SK-N-SH treated with all-trans-retinoic acid at 6 μM for 48 hours (cell line): ENCODE measurements around the gene BSPRY.

ENCODE experiments used
- ATAC-seq: fragments of 200-7000 bp; cut with Tn5 transposase; 3 replicates; pipeline ENCODE4 v1.9.1; 2020; ENCODE audit warnings: mild to moderate bottlenecking, moderate library complexity
- ARNTL ChIP-seq: fragments of 450-650 bp; formaldehyde crosslinking; IDR thresholded peaks from 2 replicates; pipeline ENCODE4 v1.5.0; 2020; ENCODE audit warnings: low read depth, mild to moderate bottlenecking, moderate library complexity, borderline replicate concordance
- BACH2 ChIP-seq: fragments of 250-450 bp; sonication (Bioruptor Pico); IDR thresholded peaks from 2 replicates; pipeline ENCODE4 v1.9.0; 2021; ENCODE audit warnings: mild to moderate bottlenecking, borderline replicate concordance
- CSDC2 ChIP-seq: fragments of 250-450 bp; sonication (Bioruptor Pico); IDR thresholded peaks from 2 replicates; pipeline ENCODE4 v1.5.0; 2020; ENCODE audit warnings: mild to moderate bottlenecking, moderate library complexity
- ISL1 ChIP-seq: fragments of 250-450 bp; sonication (Bioruptor Pico); IDR thresholded peaks from 2 replicates; pipeline ENCODE4 v2.1.2; 2022; ENCODE audit warnings: mild to moderate bottlenecking, moderate library complexity
- OSR1 ChIP-seq: fragments of 250-450 bp; sonication (Bioruptor Pico); IDR thresholded peaks from 2 replicates; pipeline ENCODE4 v1.8.0; 2022; ENCODE audit warnings: moderate library complexity, mild to moderate bottlenecking, inconsistent platforms
- POU6F1 ChIP-seq: fragments of 250-450 bp; sonication (Bioruptor Pico); IDR thresholded peaks from 2 replicates; pipeline ENCODE4 v1.8.0; 2021; ENCODE audit warnings: low read depth, mild to moderate bottlenecking, moderate library complexity, borderline replicate concordance
- PPARA ChIP-seq: fragments of 250-450 bp; sonication (Bioruptor Pico); IDR thresholded peaks from 2 replicates; pipeline ENCODE4 v1.5.0; 2020; ENCODE audit warnings: mild to moderate bottlenecking, borderline replicate concordance
- RARB ChIP-seq: fragments of 250-450 bp; sonication (Bioruptor Pico); IDR thresholded peaks from 2 replicates; pipeline ENCODE4 v1.8.0; 2021; ENCODE audit warnings: mild to moderate bottlenecking, moderate library complexity
- SNAI2 ChIP-seq: fragments of 250-450 bp; sonication (Bioruptor Pico); IDR thresholded peaks from 2 replicates; pipeline ENCODE4 v1.5.0; 2020; ENCODE audit warnings: mild to moderate bottlenecking, moderate library complexity
- TCF4 ChIP-seq: fragments of 250-450 bp; sonication (Bioruptor Pico); IDR thresholded peaks from 2 replicates; pipeline ENCODE4 v1.8.0; 2021; ENCODE audit warnings: mild to moderate bottlenecking, moderate library complexity, borderline replicate concordance
- TOX ChIP-seq: fragments of 250-450 bp; sonication (Bioruptor Pico); IDR thresholded peaks from 2 replicates; pipeline ENCODE4 v1.8.0; 2021; ENCODE audit warnings: mild to moderate bottlenecking, moderate library complexity, borderline replicate concordance
- ZC3H10 ChIP-seq: fragments of 250-450 bp; sonication (Bioruptor Pico); IDR thresholded peaks from 2 replicates; pipeline ENCODE4 v1.5.1; 2021; ENCODE audit warnings: mild to moderate bottlenecking, moderate library complexity
- ZFP30 ChIP-seq: fragments of 450-650 bp; formaldehyde crosslinking; IDR thresholded peaks from 2 replicates; pipeline ENCODE4 v1.5.0; 2022; ENCODE audit warnings: mild to moderate bottlenecking, moderate library complexity
- ZNF565 ChIP-seq: fragments of 450-650 bp; formaldehyde crosslinking; conservative IDR thresholded peaks from 2 replicates; pipeline ENCODE4 v1.5.0; 2020; ENCODE audit warnings: low read depth, mild to moderate bottlenecking, moderate library complexity
- ZNF8 ChIP-seq: fragments of 450-650 bp; formaldehyde crosslinking; IDR thresholded peaks from 2 replicates; pipeline ENCODE4 v1.5.0; 2020; ENCODE audit warnings: mild to moderate bottlenecking, moderate library complexity
- TF ChIP-seq, protein P1 (sequence below): fragments of 250-450 bp; sonication (Bioruptor Pico); IDR thresholded peaks from 2 replicates; pipeline ENCODE4 v1.8.0; 2020; ENCODE audit warnings: mild to moderate bottlenecking, moderate library complexity, borderline replicate concordance
- TF ChIP-seq, protein P2 (sequence below): fragments of 250-450 bp; sonication (Bioruptor Pico); IDR thresholded peaks from 2 replicates; pipeline ENCODE4 v1.5.0; 2020; ENCODE audit warnings: mild to moderate bottlenecking, moderate library complexity
- TF ChIP-seq, protein P3 (sequence below): fragments of 250-450 bp; sonication (Bioruptor Pico); IDR thresholded peaks from 2 replicates; pipeline ENCODE4 v1.5.1; 2020; ENCODE audit warnings: low read depth, mild to moderate bottlenecking, moderate library complexity

The BSPRY gene

DNA sequence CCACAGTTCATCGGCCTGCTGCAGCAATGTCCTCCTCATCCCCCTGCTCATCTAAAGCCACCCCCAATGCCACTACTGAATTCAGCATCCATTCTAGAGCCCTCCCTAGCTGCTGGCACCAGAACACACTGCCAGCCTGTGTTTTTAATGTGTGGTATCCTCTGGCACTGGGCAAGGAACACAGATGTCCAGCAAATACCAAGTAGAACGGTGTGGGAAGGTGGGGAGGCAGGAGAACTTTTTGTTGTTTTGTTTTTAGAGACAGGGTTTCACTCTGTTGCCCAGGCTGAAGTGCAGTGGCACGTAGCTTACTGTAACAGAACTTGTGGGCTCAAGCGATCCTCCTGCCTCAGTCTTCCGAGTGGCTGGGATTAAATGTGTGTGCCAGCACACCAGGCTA, 22.7 kb downstream of the BSPRY start (continued):
- TF ChIP-seq POU6F1 (CRISPR knock-in tag), result no peak
- TF ChIP-seq, protein P1, sequence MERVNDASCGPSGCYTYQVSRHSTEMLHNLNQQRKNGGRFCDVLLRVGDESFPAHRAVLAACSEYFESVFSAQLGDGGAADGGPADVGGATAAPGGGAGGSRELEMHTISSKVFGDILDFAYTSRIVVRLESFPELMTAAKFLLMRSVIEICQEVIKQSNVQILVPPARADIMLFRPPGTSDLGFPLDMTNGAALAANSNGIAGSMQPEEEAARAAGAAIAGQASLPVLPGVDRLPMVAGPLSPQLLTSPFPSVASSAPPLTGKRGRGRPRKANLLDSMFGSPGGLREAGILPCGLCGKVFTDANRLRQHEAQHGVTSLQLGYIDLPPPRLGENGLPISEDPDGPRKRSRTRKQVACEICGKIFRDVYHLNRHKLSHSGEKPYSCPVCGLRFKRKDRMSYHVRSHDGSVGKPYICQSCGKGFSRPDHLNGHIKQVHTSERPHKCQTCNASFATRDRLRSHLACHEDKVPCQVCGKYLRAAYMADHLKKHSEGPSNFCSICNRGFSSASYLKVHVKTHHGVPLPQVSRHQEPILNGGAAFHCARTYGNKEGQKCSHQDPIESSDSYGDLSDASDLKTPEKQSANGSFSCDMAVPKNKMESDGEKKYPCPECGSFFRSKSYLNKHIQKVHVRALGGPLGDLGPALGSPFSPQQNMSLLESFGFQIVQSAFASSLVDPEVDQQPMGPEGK (CRISPR knock-in tag), result no peak
- TF ChIP-seq, all 23 proteins: peak for 0

- no peak for ATAC-seq
- no peak for TF ChIP-seq CSDC2 (CRISPR knock-in tag)
- no peak for TF ChIP-seq SNAI2 (CRISPR knock-in tag)
- no peak for TF ChIP-seq ARNTL (CRISPR knock-in tag)
- no peak for TF ChIP-seq OSR1 (CRISPR knock-in tag)
- TF ChIP-seq RARB (CRISPR knock-in tag), result no peak
- TF ChIP-seq PPARA (CRISPR knock-in tag), result no peak
- no peak for TF ChIP-seq ZNF565 (CRISPR knock-in tag)
- no peak for TF ChIP-seq ZNF8 (CRISPR knock-in tag)
- TF ChIP-seq, protein P2, sequence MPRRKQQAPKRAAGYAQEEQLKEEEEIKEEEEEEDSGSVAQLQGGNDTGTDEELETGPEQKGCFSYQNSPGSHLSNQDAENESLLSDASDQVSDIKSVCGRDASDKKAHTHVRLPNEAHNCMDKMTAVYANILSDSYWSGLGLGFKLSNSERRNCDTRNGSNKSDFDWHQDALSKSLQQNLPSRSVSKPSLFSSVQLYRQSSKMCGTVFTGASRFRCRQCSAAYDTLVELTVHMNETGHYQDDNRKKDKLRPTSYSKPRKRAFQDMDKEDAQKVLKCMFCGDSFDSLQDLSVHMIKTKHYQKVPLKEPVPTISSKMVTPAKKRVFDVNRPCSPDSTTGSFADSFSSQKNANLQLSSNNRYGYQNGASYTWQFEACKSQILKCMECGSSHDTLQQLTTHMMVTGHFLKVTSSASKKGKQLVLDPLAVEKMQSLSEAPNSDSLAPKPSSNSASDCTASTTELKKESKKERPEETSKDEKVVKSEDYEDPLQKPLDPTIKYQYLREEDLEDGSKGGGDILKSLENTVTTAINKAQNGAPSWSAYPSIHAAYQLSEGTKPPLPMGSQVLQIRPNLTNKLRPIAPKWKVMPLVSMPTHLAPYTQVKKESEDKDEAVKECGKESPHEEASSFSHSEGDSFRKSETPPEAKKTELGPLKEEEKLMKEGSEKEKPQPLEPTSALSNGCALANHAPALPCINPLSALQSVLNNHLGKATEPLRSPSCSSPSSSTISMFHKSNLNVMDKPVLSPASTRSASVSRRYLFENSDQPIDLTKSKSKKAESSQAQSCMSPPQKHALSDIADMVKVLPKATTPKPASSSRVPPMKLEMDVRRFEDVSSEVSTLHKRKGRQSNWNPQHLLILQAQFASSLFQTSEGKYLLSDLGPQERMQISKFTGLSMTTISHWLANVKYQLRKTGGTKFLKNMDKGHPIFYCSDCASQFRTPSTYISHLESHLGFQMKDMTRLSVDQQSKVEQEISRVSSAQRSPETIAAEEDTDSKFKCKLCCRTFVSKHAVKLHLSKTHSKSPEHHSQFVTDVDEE (CRISPR knock-in tag), result no peak
- TF ChIP-seq, protein P1 (CRISPR knock-in tag), result no peak
Observed at GRCh38 chr9:113373256-113373655, 23.9 kb downstream of the BSPRY start.

GRCh38 chr9:113373676-113374392, 24.5 kb downstream of the BSPRY start:
- TF ChIP-seq, protein P3, sequence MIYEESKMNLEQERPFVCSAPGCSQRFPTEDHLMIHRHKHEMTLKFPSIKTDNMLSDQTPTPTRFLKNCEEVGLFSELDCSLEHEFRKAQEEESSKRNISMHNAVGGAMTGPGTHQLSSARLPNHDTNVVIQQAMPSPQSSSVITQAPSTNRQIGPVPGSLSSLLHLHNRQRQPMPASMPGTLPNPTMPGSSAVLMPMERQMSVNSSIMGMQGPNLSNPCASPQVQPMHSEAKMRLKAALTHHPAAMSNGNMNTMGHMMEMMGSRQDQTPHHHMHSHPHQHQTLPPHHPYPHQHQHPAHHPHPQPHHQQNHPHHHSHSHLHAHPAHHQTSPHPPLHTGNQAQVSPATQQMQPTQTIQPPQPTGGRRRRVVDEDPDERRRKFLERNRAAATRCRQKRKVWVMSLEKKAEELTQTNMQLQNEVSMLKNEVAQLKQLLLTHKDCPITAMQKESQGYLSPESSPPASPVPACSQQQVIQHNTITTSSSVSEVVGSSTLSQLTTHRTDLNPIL (CRISPR knock-in tag), result no peak
- TF ChIP-seq ZC3H10 (no peak), ZNF565 (CRISPR knock-in tag) (no peak), CSDC2 (CRISPR knock-in tag) (no peak)
- ATAC-seq, result no peak

GRCh38 chr9:113375057-113376023, 26.0 kb downstream of the BSPRY start:
- no peak for ATAC-seq
- TF ChIP-seq BACH2 (CRISPR knock-in tag), result no peak
- TF ChIP-seq ZFP30 (CRISPR knock-in tag), result no peak
- TF ChIP-seq ISL1 (CRISPR knock-in tag), result no peak
- no peak for TF ChIP-seq PPARA (CRISPR knock-in tag)
- TF ChIP-seq, protein P2 (CRISPR knock-in tag), result no peak
- TF ChIP-seq TOX (CRISPR knock-in tag), result no peak
- TF ChIP-seq TCF4, result no peak
- no peak for TF ChIP-seq POU6F1 (CRISPR knock-in tag)
